Duodenal mucosa (tissue), 2 donors: ENCODE results near the gene TBL2.
A peak's percentile ranks its signal among the peaks of the same experiment; 100 is the strongest.
"Not testable (repeated sequence)": the region's sequence is repeated elsewhere in the genome, so short reads cannot be mapped to it uniquely, and the experiment has no call there.

ENCODE experiments used
- H3K27ac ChIP-seq: one replicate; pipeline ENCODE4 v1.7.0; 2013; ENCODE audit warnings: low read depth, low read length
- H3K27me3 ChIP-seq, 2 donors: one replicate each; pipeline ENCODE4 v1.7.0; 2013; ENCODE audit warnings: low read length in 2 of 2, control low read depth in 1 of 2; ENCODE audit not compliant: insufficient read depth in 2 of 2, control insufficient read depth in 1 of 2
- H3K36me3 ChIP-seq, 2 donors: one replicate each; pipeline ENCODE4 v1.7.0; 2013; ENCODE audit warnings: low read length in 2 of 2, control low read depth in 1 of 2; ENCODE audit not compliant: insufficient read depth in 2 of 2, control insufficient read depth in 1 of 2
- H3K4me1 ChIP-seq, 2 donors: one replicate each; pipeline ENCODE4 v1.7.0; 2013; ENCODE audit warnings: low read length in 2 of 2, control low read depth in 1 of 2; ENCODE audit not compliant: insufficient read depth in 2 of 2, control insufficient read depth in 1 of 2
- H3K4me3 ChIP-seq, 2 donors: one replicate each; pipeline ENCODE4 v1.7.0; 2013; ENCODE audit warnings: low read length in 2 of 2, low read depth in 1 of 2
- H3K9ac ChIP-seq, 2 donors: one replicate each; pipeline ENCODE4 v1.7.0; 2013; ENCODE audit warnings: low read length in 2 of 2, low read depth in 1 of 2
- H3K9me3 ChIP-seq, 2 donors: one replicate each; pipeline ENCODE4 v1.7.0; 2013; ENCODE audit warnings: low read length in 2 of 2, control low read depth in 1 of 2; ENCODE audit not compliant: control insufficient read depth in 1 of 2

The TBL2 gene

DNA sequence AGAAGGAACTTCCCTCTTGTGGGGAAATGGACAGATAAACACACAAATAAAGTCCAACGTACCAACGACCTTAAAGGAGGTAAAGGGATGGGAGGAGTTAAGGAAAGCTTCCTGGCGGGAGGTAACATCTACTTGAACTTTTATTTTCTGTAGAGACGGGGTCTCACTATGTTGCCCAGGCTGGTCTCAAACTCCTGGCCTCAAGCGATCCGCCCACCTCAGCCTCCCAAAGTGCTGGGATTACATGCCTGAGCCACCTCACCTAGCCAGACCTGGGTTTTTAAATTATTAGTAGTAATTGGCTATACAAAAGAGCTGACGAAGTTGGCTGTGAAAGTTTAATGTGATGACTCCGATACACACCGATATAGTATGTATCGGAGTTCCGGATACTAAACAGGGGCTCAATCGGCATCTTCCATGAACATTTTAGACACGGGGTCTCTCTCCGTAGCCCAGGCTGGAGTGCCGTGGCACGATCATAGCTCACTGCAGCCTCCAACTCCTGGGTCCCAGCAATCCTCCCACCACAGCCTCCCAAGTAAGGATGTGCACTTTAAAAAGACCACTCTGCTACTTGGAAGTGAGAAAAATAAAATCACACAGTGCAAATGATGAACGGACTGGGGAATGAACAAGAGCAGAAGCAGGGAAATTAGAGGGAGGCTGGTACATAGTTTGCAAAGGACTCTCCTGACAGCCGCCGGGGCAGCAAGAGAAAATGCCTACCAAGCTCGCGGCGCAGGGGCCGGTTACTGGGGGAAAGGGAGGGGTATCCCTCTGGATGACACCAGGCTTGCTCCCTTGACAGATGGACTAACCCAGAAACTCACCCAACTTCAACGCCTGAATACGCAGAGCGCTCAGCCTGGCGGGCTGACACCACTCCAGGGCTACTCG is 21.9 kb downstream of the TBL2 start:
- Histone ChIP-seq H3K4me3 (peak overlapping the region; percentile 89 to 97), H3K36me3 (peaks cover 5 to 20% of the 10 kb centered on the region in 2 donors), H3K27me3 (no peaks in the 10 kb centered on the region), H3K9me3 (no peaks in the 10 kb centered on the region), H3K27ac (peak overlapping the region; percentile 81), H3K9ac (peak overlapping the region; percentile 88 to 94), H3K4me1 (peaks cover 5 to 29% of the 10 kb centered on the region in 2 donors)

DNA sequence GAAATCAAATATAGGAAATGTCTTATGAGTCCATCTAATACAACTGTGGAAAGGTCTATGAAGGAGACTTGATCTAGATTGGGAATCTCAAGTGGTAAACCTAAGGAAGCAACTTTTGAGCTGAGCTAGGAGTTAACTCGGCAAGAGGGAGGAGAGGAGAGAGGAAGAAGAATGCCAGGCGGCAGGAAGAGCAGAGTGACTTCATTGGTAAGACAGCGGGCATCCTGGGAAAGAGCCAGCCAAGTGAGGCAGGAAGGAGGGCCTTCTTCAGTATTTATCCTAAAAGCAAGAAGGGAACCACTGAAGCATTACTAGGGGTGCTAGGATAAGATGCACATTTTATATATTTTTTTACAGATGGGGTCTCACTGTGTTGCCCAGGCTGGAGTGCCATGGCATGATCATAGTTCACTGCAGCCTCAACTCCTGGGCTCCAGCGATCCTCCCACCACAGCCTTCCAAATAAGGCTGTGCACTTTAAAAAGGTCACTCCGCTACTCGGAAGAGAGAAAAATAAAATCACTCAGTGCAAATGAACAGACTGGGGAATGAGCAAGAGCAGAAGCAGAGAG is 22.9 kb downstream of the TBL2 start:
- Histone ChIP-seq H3K4me3 (peak overlapping the region; percentile 89 to 97), H3K9me3 (no peaks in the 10 kb centered on the region), H3K9ac (peak overlapping the region; percentile 88 to 94), H3K4me1 (peaks cover 5 to 29% of the 10 kb centered on the region in 2 donors), H3K36me3 (peaks cover 6 to 28% of the 10 kb centered on the region in 2 donors), H3K27ac (peak overlapping the region; percentile 28), H3K27me3 (no peaks in the 10 kb centered on the region)

DNA sequence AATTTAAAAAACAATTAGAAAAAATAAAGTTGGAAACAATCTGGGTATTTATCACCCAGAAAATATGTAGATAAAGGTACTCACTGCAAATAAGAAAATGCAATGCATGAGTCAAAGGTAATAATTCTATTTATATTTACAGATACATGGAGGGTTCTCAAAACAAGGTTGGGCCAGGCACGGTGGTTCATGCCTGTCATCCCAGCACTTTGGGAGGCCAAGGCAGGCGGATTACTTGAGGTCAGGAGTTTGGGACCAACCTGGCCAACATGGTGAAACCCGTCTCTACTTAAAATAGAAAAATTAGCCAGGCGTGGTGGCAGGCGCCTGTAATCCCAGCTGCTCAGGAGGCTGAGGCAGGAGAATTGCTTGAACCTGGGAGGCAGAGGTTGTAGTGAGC is 28.3 kb downstream of the TBL2 start:
- not testable (repeated sequence) for H3K9me3 ChIP-seq, H3K27ac ChIP-seq, H3K27me3 ChIP-seq, H3K9ac ChIP-seq, H3K4me3 ChIP-seq, H3K4me1 ChIP-seq
- peaks cover 16 to 56% of the 10 kb centered on the region in 2 donors for H3K36me3 ChIP-seq

DNA sequence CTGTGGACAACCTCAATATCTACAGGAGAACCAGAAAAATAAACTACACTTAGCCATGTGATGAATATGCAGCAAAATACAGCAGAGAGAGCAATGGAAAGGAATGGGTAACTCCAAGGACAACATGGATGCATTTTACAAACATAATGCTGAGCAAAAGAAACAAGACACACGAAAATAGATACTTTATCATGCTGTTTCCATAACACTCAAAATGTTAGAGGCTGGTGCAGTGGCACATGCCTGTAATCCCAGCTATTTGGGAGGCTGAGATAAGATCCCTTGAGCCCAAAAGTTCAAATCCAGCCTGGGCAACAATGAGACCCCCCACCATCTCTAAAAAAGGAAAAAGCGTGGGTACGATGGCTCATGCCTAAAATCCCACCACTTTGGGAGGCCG is 29.2 kb downstream of the TBL2 start:
- H3K9me3 ChIP-seq: no peaks in the 10 kb centered on the region
- H3K4me3 ChIP-seq: no peak overlapping the region
- H3K9ac ChIP-seq: no peak overlapping the region
- no peaks in the 10 kb centered on the region for H3K27me3 ChIP-seq
- peaks cover 3 to 4% of the 10 kb centered on the region in 2 donors for H3K4me1 ChIP-seq
- peaks cover 16 to 47% of the 10 kb centered on the region in 2 donors for H3K36me3 ChIP-seq
- H3K27ac ChIP-seq: no peak overlapping the region

DNA sequence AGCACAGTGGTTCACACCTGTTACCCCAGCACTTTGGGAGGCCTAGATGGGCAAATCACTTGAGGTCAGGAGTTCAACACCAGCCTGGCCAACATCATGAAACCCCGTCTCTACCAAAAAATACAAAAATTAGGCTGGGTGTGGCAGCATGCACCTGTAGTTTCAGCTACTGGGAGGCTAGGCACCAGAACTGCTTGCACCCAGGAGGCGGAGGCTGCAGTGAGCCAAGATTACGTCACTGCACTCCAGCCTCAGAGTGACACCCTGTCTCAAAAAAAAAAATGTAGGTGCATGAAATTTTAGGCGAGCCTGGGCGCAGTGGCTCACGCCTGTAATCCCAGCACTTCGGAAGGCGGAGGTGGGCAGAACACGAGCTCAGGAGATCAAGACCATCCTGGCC is 30.5 kb downstream of the TBL2 start:
- no peak overlapping the region for H3K27ac ChIP-seq
- H3K9me3 ChIP-seq: no peaks in the 10 kb centered on the region
- no peaks in the 10 kb centered on the region for H3K27me3 ChIP-seq
- peaks cover 21 to 52% of the 10 kb centered on the region in 2 donors for H3K36me3 ChIP-seq
- no peak overlapping the region for H3K4me3 ChIP-seq
- no peak overlapping the region for H3K9ac ChIP-seq
- peaks cover 3 to 4% of the 10 kb centered on the region in 2 donors for H3K4me1 ChIP-seq

DNA sequence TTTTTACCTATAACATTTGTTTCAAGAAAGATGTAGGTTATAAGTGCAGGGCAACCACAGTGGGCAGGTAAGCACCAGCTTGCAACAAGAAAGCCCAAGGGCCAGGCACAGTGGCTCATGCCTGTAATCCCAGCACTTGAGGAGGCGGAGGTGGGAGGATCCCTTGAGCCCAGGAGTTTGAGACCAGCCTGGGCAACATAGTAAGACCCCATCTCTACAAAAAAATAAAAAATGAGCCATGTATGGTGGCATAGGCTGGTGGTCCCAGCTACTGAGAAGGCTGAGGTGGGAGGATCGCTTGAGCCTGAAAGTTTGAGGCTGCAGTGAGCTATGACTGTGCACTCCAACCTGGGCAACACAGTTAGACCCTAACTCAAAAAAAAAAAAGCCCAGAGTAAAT is 33.7 kb downstream of the TBL2 start:
- H3K9ac ChIP-seq: no peak overlapping the region
- no peaks in the 10 kb centered on the region for H3K27me3 ChIP-seq
- peaks cover 3 to 4% of the 10 kb centered on the region in 2 donors for H3K4me1 ChIP-seq
- no peak overlapping the region for H3K4me3 ChIP-seq
- peaks cover 34 to 63% of the 10 kb centered on the region in 2 donors for H3K36me3 ChIP-seq
- H3K9me3 ChIP-seq: no peaks in the 10 kb centered on the region
- no peak overlapping the region for H3K27ac ChIP-seq

DNA sequence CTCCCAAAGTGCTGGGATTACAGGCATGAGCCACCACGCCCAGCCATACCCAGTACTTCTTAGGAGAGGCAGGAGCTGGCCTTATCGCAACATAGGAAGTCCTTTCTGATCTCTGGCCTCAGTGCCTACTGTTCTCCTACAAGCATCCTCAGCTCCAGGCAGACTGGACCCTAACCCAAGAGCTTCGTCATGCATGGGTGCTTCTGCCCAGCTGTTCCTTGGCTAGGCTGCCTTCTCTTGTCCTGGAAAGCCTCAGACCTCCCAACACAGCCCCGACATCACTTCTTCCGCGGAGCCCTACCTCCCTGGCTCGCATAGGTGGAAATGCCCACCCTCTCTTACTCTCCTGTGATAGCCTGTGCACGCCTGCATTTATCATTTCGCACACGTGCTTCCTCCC is 36.7 kb downstream of the TBL2 start:
- Histone ChIP-seq H3K4me3 (no peak overlapping the region), H3K27me3 (no peaks in the 10 kb centered on the region), H3K36me3 (peaks cover 37 to 65% of the 10 kb centered on the region in 2 donors), H3K9me3 (no peaks in the 10 kb centered on the region), H3K4me1 (peaks cover 3 to 4% of the 10 kb centered on the region in 2 donors), H3K27ac (no peak overlapping the region), H3K9ac (no peak overlapping the region)

DNA sequence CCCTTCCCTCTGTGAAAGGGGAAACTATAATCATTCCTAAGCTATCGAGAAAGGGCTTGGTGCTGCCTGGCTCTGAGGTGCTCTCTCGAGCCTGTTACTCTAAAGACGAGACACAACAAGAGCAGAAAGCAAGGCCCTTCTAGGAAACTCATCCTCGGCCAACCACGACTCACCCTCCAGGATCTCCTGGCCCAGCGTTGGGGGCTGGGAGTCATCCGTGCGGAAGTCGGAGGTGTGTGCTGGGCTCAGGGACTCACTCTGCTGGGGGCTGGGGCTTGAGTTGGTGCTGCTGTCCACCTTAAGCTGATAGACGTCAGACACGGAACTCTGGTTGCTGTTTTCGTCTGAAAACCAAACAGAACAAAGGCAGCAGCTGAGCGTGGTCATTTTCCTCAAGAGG is 38.7 kb downstream of the TBL2 start:
- H3K9ac ChIP-seq: no peak overlapping the region
- H3K4me1 ChIP-seq: no peaks in the 10 kb centered on the region
- H3K36me3 ChIP-seq: peaks cover 41 to 84% of the 10 kb centered on the region in 2 donors

DNA sequence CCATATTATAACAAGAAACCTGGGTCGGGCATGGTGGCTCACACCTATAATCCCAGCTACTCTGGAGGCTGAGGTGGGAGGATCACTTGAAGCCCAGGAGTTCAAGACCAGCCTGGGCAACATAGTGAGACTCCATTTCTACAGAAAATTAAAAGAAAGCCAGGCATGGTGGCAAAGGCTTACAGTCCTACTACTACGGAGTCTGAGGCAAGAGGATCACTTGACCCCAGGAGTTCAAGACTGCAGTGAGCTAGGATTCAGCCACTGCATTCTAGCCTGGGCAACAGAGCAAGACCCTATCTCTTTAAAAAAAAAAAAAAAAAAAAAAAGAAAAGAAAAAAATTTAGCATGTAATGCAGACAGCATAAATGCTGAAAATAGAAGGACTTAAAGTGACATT is 39.9 kb downstream of the TBL2 start:
- peaks cover 36 to 80% of the 10 kb centered on the region in 2 donors for H3K36me3 ChIP-seq
- not testable (repeated sequence) for H3K27me3 ChIP-seq

More for the DNA sequence above, 38.7 kb downstream of the TBL2 start:
- no peaks in the 10 kb centered on the region for H3K9me3 ChIP-seq
- no peak overlapping the region for H3K27ac ChIP-seq
- H3K27me3 ChIP-seq: no peaks in the 10 kb centered on the region
- no peak overlapping the region for H3K4me3 ChIP-seq

DNA sequence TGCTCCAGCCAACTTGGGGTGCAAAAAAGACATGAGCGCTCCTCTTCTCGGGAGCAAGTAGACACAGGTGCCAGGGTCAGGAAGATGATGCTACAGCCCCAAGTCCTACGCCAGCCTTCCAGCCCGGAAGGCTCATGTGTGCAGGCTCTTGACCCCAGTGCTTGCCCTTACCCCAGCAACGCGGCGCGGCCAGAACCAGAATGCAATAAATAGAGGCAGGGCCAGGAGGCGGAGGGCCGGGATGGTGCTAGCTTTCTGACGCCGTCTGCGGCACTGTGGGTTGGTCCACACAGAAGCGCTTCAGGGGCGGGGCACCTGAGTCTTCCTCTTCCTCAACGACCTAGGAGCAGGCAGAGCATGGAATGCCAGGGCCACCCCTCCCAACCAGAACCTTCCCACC is 41.3 kb downstream of the TBL2 start:
- no peak overlapping the region for H3K4me3 ChIP-seq
- no peaks in the 10 kb centered on the region for H3K27me3 ChIP-seq
- H3K9me3 ChIP-seq: no peaks in the 10 kb centered on the region
- no peak overlapping the region for H3K27ac ChIP-seq
- peaks cover 27 to 65% of the 10 kb centered on the region in 2 donors for H3K36me3 ChIP-seq
- H3K9ac ChIP-seq: no peak overlapping the region
- H3K4me1 ChIP-seq: no peaks in the 10 kb centered on the region

More for the DNA sequence above, 39.9 kb downstream of the TBL2 start:
- not testable (repeated sequence) for H3K9ac ChIP-seq, H3K27ac ChIP-seq, H3K9me3 ChIP-seq, H3K4me3 ChIP-seq, H3K4me1 ChIP-seq
